SK-N-SH (cell line): ENCODE measurements around the gene PTCD2. TPM values are rescaled to one million over a fixed set of nuclear protein-coding genes. Genes with fewer than 3 reads are reported as not detected.

Experiments used
- CTCF ChIA-PET: fragments of 300-600, 350-600 bp; formaldehyde crosslinking; extraction: SDS; loops from one replicate; lab custom pipeline; 2021; lab: Yijun Ruan, JAX
- POLR2A ChIA-PET: fragments of 350-600 bp; sonication (Branson Sonifier 250); formaldehyde crosslinking; extraction: SDS; loops from one replicate; lab custom pipeline; 2020; ENCODE audit warnings: antibody characterized with exemption, inconsistent platforms; lab: Yijun Ruan, JAX
- DNase-seq: peaks from one replicate; pipeline ENCODE4 v3.0.0; 2012
- H2AFZ ChIP-seq: fragments of 200-600 bp; sonication (generic); 2 replicates; pipeline ENCODE4 v1.8.1; 2016; ENCODE audit warnings: antibody characterized with exemption, mild to moderate bottlenecking, low read depth
- H3F3A ChIP-seq: fragments of 200-600 bp; sonication (generic); replicated peaks from 2 replicates; pipeline ENCODE3; 2016; ENCODE audit warnings: antibody characterized with exemption, mild to moderate bottlenecking; ENCODE audit not compliant: insufficient read depth
- H3K27ac ChIP-seq, 2 experiments: fragments of 200-500 bp in 1 of 2; fragments of 200-600 bp in 1 of 2; sonication (Bioruptor generic) in 1 of 2; sonication (generic), shearing (Covaris generic) in 1 of 2; 2 replicates each; pipeline versions ENCODE4 v1.5.1 to v1.6.1; 2014 to 2016; ENCODE audit warnings: low read depth in 2 of 2, inconsistent platforms in 1 of 2, low read length in 1 of 2, mild to moderate bottlenecking in 1 of 2, mixed read lengths in 1 of 2
- H3K27me3 ChIP-seq: fragments of 200-600 bp; sonication (generic), shearing (Covaris generic); 2 replicates; pipeline ENCODE4 v1.6.1; 2016; ENCODE audit warnings: mixed run types; ENCODE audit not compliant: insufficient read depth
- H3K36me3 ChIP-seq, 2 experiments: fragments of 200-500 bp in 1 of 2; fragments of 200-600 bp in 1 of 2; sonication (Bioruptor generic) in 1 of 2; sonication (generic) in 1 of 2; replicated peaks in 1 of 2; 2 replicates each; pipeline versions ENCODE3 to v1.5.1; 2014 to 2016; ENCODE audit warnings: low read length in 1 of 2, mild to moderate bottlenecking in 1 of 2; ENCODE audit not compliant: insufficient read depth in 2 of 2, control insufficient read depth in 1 of 2
- H3K4me1 ChIP-seq, 2 experiments: fragments of 200-500 bp in 1 of 2; fragments of 200-600 bp in 1 of 2; sonication (Bioruptor generic) in 1 of 2; sonication (generic), shearing (Covaris generic) in 1 of 2; 2 replicates each; pipeline versions ENCODE4 v1.5.1 to v1.6.1; 2014 to 2016; ENCODE audit warnings: low read depth in 1 of 2, low read length in 1 of 2, mixed run types in 1 of 2; ENCODE audit not compliant: insufficient read depth in 2 of 2, control insufficient read depth in 1 of 2
- H3K4me2 ChIP-seq: fragments of 200-600 bp; sonication (generic), shearing (Covaris generic); 2 replicates; pipeline ENCODE4 v1.6.1; 2017; ENCODE audit warnings: mixed run types
- H3K4me3 ChIP-seq, 2 experiments: fragments of 200-500 bp in 1 of 2; fragments of 200-600 bp in 1 of 2; sonication (Bioruptor generic) in 1 of 2; sonication (generic), shearing (Covaris generic) in 1 of 2; 2 replicates each; pipeline versions ENCODE4 v1.5.1 to v1.8.1; 2014 to 2016; ENCODE audit warnings: low read depth in 2 of 2, inconsistent platforms in 1 of 2, low read length in 1 of 2, mild to moderate bottlenecking in 1 of 2, mixed read lengths in 1 of 2, moderate library complexity in 1 of 2
- H3K79me2 ChIP-seq: fragments of 200-600 bp; sonication (generic); 2 replicates; pipeline ENCODE4 v1.8.1; 2017; ENCODE audit warnings: mild to moderate bottlenecking; ENCODE audit not compliant: insufficient read depth
- H3K9ac ChIP-seq: fragments of 200-600 bp; sonication (generic); 2 replicates; pipeline ENCODE4 v1.6.1; 2017; ENCODE audit warnings: mixed run types
- H3K9me2 ChIP-seq: fragments of 200-600 bp; sonication (generic); 2 replicates; pipeline ENCODE4 v1.6.1; 2017; ENCODE audit warnings: mixed run types
- H3K9me3 ChIP-seq: fragments of 200-600 bp; sonication (generic); 2 replicates; pipeline ENCODE4 v1.6.1; 2017; ENCODE audit warnings: mixed run types, mild to moderate bottlenecking, moderate library complexity
- H4K20me1 ChIP-seq: fragments of 200-600 bp; sonication (generic); 2 replicates; pipeline ENCODE4 v1.6.1; 2017; ENCODE audit warnings: mild to moderate bottlenecking, mixed run types; ENCODE audit not compliant: insufficient read depth
- EZH2phosphoT487 ChIP-seq: fragments of 200-600 bp; sonication (generic); IDR thresholded peaks from 2 replicates; pipeline ENCODE4 v1.6.1; 2017; ENCODE audit warnings: low read depth, mixed run types, mild to moderate bottlenecking, antibody characterized with exemption, moderate library complexity, borderline replicate concordance
- FOXM1 ChIP-seq: IDR thresholded peaks from 2 replicates; pipeline ENCODE4 v1.4.0; 2012; ENCODE audit warnings: low read depth, mild to moderate bottlenecking
- MEF2A ChIP-seq: IDR thresholded peaks from 2 replicates; pipeline ENCODE4 v1.4.0; 2012; ENCODE audit warnings: low read depth, borderline replicate concordance
- RAD21 ChIP-seq: IDR thresholded peaks from 2 replicates; pipeline ENCODE4 v1.6.1; 2012; ENCODE audit warnings: mild to moderate bottlenecking, low read length
- RCOR1 ChIP-seq: fragments of 150-350 bp; IDR thresholded peaks from 2 replicates; pipeline ENCODE4 v1.6.1; 2017; ENCODE audit warnings: antibody characterized with exemption, low read length
- RFX5 ChIP-seq: IDR thresholded peaks from 2 replicates; pipeline ENCODE4 v1.6.1; 2012; ENCODE audit warnings: mild to moderate bottlenecking, improper control_type of control experiment, low read length
- RXRA ChIP-seq: IDR thresholded peaks from 2 replicates; pipeline ENCODE4 v1.4.0; 2012; ENCODE audit warnings: low read depth, mild to moderate bottlenecking, borderline replicate concordance
- SIN3A ChIP-seq: IDR thresholded peaks from 2 replicates; pipeline ENCODE4 v1.6.1; 2012; ENCODE audit warnings: low read depth, mild to moderate bottlenecking, low read length, moderate library complexity, borderline replicate concordance
- SMC3 ChIP-seq: IDR thresholded peaks from 2 replicates; pipeline ENCODE4 v1.6.1; 2012; ENCODE audit warnings: low read depth, low read length, improper control_type of control experiment
- TCF12 ChIP-seq: IDR thresholded peaks from 2 replicates; pipeline ENCODE4 v1.4.0; 2012
- TEAD4 ChIP-seq: IDR thresholded peaks from 2 replicates; pipeline ENCODE4 v1.4.0; 2012; ENCODE audit warnings: mild to moderate bottlenecking, borderline replicate concordance; ENCODE audit not compliant: insufficient read depth
- USF1 ChIP-seq: IDR thresholded peaks from 2 replicates; pipeline ENCODE4 v1.4.0; 2012; ENCODE audit warnings: low read depth, borderline replicate concordance
- WGBS: methylation state at CpG from one replicate; pipeline ENCODE4 v1.1.6; 2017; ENCODE audit warnings: low lambda C conversion rate; 5-methylcytosine and 5-hydroxymethylcytosine counted together
- polyA plus RNA-seq, 3 experiments: library from polyadenylated mRNA; depleted of rRNA; stranded (reverse); fragments of >200 nt; gene quantifications; 2 replicates each; pipeline ENCODE4 v1.2.3, GENCODE V29; 2012
- TF ChIP-seq, protein P1 (sequence below): fragments of 150-350 bp; IDR thresholded peaks from 2 replicates; pipeline ENCODE4 v1.6.1; 2016; ENCODE audit warnings: mild to moderate bottlenecking, low read depth, low read length
- TF ChIP-seq, protein P2 (sequence below): fragments of 200-600 bp; sonication (generic); IDR thresholded peaks from 2 replicates; pipeline ENCODE4 v1.6.1; 2017; ENCODE audit warnings: antibody characterized with exemption, mild to moderate bottlenecking, moderate library complexity
- TF ChIP-seq, protein P3 (sequence below): IDR thresholded peaks from 2 replicates; pipeline ENCODE4 v1.4.0; 2012; ENCODE audit warnings: low read depth, borderline replicate concordance

Gene PTCD2
- polyA plus RNA-seq, 1 of the 3 experiments (the other 2 are of a cell fraction), result 6.7 TPM

DNA sequence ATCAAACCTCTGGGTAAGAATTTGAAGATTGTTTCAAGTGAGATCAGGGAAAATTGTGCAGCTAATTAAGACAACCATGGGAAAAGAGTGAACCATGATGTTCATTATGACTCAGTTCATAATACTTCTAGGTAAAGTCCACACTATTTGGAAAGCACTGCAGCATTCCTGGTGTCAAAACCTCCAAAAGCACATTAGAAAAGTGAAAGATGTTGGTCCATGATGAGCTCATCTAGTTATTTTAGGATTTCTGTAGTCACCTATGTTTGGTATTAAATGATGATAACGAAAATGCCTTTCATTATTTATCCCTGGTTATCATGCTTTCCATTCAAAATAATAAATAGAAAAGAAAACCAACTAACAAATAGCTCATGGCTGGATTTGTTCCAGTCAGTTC, 49.1 kb downstream of the PTCD2 start:
- CTCF ChIA-PET, result interaction anchor here (1.3 to 2.8 kb wide), 3 partner anchors 9 to 25 kb away, joined by 3 to 13 read pairs (median 5); no protein-coding TSS in a partner anchor

More for the DNA sequence above, 49.1 kb downstream of the PTCD2 start:
- Histone ChIP-seq H2AFZ (no peak overlapping the region), H3K27me3 (no peaks in the 10 kb centered on the region), H3K9ac (no peak overlapping the region), H3K4me2 (no peak overlapping the region), H3K9me3 (no peaks in the 10 kb centered on the region), H4K20me1 (no peaks in the 10 kb centered on the region), H3K36me3 (no peaks in the 10 kb centered on the region), H3K27ac (no peak overlapping the region), H3K4me3 (no peak overlapping the region), H3K4me1 (peaks cover 7 to 10% of the 10 kb centered on the region in 2 experiments; a peak in 2 of 4 replicates), H3F3A (peaks cover 4% of the 10 kb centered on the region), H3K79me2 (no peaks in the 10 kb centered on the region), H3K9me2 (no peaks in the 10 kb centered on the region)
- TF ChIP-seq RXRA (no peak), SMC3 (no peak), RAD21 (no peak), RCOR1 (no peak), TEAD4 (no peak), EZH2phosphoT487 (no peak), MEF2A (no peak), TCF12 (no peak), FOXM1 (no peak), SIN3A (no peak), RFX5 (no peak), USF1 (no peak)
- TF ChIP-seq, protein P1, sequence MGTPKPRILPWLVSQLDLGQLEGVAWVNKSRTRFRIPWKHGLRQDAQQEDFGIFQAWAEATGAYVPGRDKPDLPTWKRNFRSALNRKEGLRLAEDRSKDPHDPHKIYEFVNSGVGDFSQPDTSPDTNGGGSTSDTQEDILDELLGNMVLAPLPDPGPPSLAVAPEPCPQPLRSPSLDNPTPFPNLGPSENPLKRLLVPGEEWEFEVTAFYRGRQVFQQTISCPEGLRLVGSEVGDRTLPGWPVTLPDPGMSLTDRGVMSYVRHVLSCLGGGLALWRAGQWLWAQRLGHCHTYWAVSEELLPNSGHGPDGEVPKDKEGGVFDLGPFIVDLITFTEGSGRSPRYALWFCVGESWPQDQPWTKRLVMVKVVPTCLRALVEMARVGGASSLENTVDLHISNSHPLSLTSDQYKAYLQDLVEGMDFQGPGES, result no peak
- TF ChIP-seq, protein P2, sequence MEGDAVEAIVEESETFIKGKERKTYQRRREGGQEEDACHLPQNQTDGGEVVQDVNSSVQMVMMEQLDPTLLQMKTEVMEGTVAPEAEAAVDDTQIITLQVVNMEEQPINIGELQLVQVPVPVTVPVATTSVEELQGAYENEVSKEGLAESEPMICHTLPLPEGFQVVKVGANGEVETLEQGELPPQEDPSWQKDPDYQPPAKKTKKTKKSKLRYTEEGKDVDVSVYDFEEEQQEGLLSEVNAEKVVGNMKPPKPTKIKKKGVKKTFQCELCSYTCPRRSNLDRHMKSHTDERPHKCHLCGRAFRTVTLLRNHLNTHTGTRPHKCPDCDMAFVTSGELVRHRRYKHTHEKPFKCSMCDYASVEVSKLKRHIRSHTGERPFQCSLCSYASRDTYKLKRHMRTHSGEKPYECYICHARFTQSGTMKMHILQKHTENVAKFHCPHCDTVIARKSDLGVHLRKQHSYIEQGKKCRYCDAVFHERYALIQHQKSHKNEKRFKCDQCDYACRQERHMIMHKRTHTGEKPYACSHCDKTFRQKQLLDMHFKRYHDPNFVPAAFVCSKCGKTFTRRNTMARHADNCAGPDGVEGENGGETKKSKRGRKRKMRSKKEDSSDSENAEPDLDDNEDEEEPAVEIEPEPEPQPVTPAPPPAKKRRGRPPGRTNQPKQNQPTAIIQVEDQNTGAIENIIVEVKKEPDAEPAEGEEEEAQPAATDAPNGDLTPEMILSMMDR, result no peak
- TF ChIP-seq, protein P3, sequence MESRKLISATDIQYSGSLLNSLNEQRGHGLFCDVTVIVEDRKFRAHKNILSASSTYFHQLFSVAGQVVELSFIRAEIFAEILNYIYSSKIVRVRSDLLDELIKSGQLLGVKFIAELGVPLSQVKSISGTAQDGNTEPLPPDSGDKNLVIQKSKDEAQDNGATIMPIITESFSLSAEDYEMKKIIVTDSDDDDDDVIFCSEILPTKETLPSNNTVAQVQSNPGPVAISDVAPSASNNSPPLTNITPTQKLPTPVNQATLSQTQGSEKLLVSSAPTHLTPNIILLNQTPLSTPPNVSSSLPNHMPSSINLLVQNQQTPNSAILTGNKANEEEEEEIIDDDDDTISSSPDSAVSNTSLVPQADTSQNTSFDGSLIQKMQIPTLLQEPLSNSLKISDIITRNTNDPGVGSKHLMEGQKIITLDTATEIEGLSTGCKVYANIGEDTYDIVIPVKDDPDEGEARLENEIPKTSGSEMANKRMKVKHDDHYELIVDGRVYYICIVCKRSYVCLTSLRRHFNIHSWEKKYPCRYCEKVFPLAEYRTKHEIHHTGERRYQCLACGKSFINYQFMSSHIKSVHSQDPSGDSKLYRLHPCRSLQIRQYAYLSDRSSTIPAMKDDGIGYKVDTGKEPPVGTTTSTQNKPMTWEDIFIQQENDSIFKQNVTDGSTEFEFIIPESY, result no peak
- no peak for DNase-seq
- POLR2A ChIA-PET, result no interaction called here
- WGBS, result 87% methylated on average over 1 of the region's 1 CpG
